ENCODE results near the gene RNF11. TPM values are rescaled to one million over a fixed set of nuclear protein-coding genes. Genes with fewer than 3 reads are reported as not detected.

The RNF11 gene
- total RNA-seq, 4 donors from 2014 or later: 73.4 to 92.6 (median 78.2) TPM

GRCh38 chr1:51266791-51267190, 30.7 kb downstream of the RNF11 start:
- TF ChIP-seq, protein P1, sequence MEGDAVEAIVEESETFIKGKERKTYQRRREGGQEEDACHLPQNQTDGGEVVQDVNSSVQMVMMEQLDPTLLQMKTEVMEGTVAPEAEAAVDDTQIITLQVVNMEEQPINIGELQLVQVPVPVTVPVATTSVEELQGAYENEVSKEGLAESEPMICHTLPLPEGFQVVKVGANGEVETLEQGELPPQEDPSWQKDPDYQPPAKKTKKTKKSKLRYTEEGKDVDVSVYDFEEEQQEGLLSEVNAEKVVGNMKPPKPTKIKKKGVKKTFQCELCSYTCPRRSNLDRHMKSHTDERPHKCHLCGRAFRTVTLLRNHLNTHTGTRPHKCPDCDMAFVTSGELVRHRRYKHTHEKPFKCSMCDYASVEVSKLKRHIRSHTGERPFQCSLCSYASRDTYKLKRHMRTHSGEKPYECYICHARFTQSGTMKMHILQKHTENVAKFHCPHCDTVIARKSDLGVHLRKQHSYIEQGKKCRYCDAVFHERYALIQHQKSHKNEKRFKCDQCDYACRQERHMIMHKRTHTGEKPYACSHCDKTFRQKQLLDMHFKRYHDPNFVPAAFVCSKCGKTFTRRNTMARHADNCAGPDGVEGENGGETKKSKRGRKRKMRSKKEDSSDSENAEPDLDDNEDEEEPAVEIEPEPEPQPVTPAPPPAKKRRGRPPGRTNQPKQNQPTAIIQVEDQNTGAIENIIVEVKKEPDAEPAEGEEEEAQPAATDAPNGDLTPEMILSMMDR (IDR thresholded peaks at IDR 0.05): no peak
- no peak for ATAC-seq (ENCODE audit: low FRiP score)
- no peak for DNase-seq (ENCODE audit: low spot score)

DNA sequence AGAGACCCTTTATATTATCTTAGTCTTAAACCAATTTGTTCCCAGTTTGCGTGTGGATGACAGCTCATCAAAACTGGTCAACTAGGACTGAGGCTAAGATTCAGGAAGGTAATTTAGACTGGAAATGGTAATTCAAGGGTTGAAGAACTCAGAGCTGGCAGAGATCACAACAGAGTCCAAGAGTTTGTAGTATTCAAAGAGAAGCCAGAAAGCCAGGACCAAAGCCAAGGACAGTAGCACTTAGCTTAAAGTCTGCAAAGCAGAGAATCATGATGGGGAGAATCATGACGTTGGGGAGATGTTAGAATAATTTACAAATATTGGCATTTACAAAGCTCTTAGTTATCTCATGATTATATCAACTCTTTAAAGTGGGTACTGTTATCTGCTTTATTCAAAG, 32.6 kb downstream of the RNF11 start:
- DNase-seq (ENCODE audit: low spot score) (no peak), ATAC-seq (ENCODE audit: low FRiP score) (no peak)
- TF ChIP-seq, protein P1 (IDR thresholded peaks at IDR 0.05): no peak

GRCh38 chr1:51270751-51271150, 34.7 kb downstream of the RNF11 start:
- ATAC-seq (ENCODE audit: low FRiP score) (no peak), DNase-seq (ENCODE audit: low spot score) (no peak)
- TF ChIP-seq, protein P1 (IDR thresholded peaks at IDR 0.05): no peak

DNA sequence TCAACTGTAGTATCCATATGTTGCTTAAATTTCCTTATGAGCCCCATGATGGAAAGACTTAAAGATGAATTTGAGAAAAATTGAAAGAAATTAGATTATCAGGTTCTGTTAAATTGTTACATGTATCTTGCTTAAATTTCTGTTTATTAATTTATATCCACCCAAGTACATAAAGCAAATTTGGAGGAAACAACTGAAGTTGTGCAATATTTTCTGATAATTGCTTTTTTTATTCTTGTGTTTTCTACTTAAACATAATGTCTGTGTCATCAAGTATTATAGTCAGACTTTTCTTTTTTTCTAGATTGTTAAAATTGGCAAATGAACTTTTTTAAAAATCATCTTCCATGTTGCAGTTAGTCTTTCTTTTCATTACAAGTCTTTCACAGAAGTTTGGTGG, 36.8 kb downstream of the RNF11 start:
- no peak for ATAC-seq (ENCODE audit: low FRiP score)
- no peak for DNase-seq (ENCODE audit: low spot score)
- TF ChIP-seq, protein P1 (IDR thresholded peaks at IDR 0.05): no peak

- ATAC-seq (ENCODE audit: low FRiP score) (no peak), DNase-seq (ENCODE audit: low spot score) (no peak)
- TF ChIP-seq, protein P1 (IDR thresholded peaks at IDR 0.05): no peak
These were observed 38.6 kb downstream of the RNF11 start for GRCh38 chr1:51274676-51275075.

GRCh38 chr1:51276286-51276685, 40.2 kb downstream of the RNF11 start:
- TF ChIP-seq, protein P1 (IDR thresholded peaks at IDR 0.05): no peak
- ATAC-seq (ENCODE audit: low FRiP score) (no peak), DNase-seq (ENCODE audit: low spot score) (no peak)

DNA sequence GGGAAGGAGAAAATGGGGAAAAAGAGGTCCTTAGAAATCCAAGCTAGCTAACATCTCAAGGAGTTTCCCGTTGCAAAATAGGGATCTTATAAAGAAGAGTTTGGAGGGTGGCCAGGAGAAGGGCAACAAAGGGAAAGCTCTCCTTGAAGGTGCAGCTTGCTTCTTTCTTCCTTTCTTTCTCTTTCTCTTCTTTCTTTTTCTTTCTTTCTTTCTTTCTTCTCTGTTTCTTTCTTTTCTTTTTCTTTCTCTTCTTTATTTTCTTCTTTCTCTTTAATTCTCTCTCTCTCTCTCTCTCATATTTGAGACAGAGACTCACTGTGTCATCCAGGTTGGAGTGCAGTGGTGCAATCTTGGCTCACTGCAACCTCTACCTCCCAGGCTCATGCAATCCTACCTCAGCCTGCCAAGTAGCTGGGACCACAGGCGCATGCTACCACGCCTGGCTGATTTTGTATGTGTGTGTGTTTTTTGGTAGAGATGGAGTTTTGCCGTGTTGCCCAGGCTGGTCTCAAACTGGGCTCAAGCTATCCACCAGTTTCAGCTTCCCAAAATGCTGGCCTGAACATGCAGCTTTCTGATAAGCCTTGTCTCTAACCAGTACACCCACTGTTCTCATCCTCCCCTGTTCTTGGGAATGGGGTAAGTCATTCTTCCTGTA, 44.4 kb downstream of the RNF11 start:
- ATAC-seq (ENCODE audit: low FRiP score): no peak
- TF ChIP-seq, protein P1 (IDR thresholded peaks at IDR 0.05): no peak
- DNase-seq (ENCODE audit: low spot score): no peak
